HepG2 (cell line): Measurements from ENCODE around the gene SHISAL1. TPM values are rescaled to one million over a fixed set of nuclear protein-coding genes. Genes with fewer than 3 reads are reported as not detected.

Source experiments
- ATAC-seq: fragments of 200-7000 bp; cut with Tn5 transposase; 3 replicates; pipeline ENCODE4 v1.9.1; 2020; ENCODE audit warnings: mild to moderate bottlenecking, moderate library complexity
- BruUV-seq: library from RNA; stranded (reverse); fragments of 400-500 nt; replicated peaks from 2 replicates; lab custom pipeline; 2021; lab: Mats Ljungman, UMichigan
- CTCF ChIA-PET: fragments of 300-600 bp; formaldehyde crosslinking; extraction: SDS; loops from one replicate; lab custom pipeline; 2021; ENCODE audit warnings: low total read pairs, inconsistent platforms, low intra/inter-chr PET ratio; lab: Yijun Ruan, JAX
- POLR2A ChIA-PET: fragments of 350-600 bp; sonication (Branson Sonifier 250); formaldehyde crosslinking; loops from one replicate; lab custom pipeline; 2020; ENCODE audit warnings: antibody characterized with exemption, inconsistent platforms; lab: Yijun Ruan, JAX
- DNase-seq: peaks from one replicate; pipeline ENCODE4 v3.0.0-alpha.2; 2015; ENCODE audit warnings: low spot score
- FAIRE-seq: peaks from 3 replicates; lab custom pipeline; 2011; peaks lifted over from hg19 to GRCh38; lab: Jason Lieb, UNC
- H2AFZ ChIP-seq: one replicate; pipeline ENCODE4 v1.6.1; 2011; ENCODE audit warnings: low read length, inconsistent platforms
- H3K27ac ChIP-seq: fragments of 300-600 bp; 3 replicates; pipeline ENCODE4 v1.8.0; 2011; ENCODE audit warnings: mixed run types, mild to moderate bottlenecking, mixed read lengths, low read length, inconsistent platforms; ENCODE audit not compliant: insufficient read depth; ENCODE audit errors: extremely low read length
- H3K27me3 ChIP-seq, 2 experiments: fragments of 200-600 bp in 1 of 2; 2 replicates in 1 of 2; 3 replicates in 1 of 2; pipeline versions ENCODE4 v1.6.0 to v1.8.0; 2011; ENCODE audit warnings: low read length in 2 of 2, mild to moderate bottlenecking in 2 of 2, moderate library complexity in 2 of 2, inconsistent platforms in 1 of 2; ENCODE audit not compliant: insufficient read depth in 2 of 2, control insufficient read depth in 1 of 2
- H3K36me3 ChIP-seq, 2 experiments: fragments of 200-600 bp in 1 of 2; replicated peaks in 1 of 2; 2 replicates in 1 of 2; 3 replicates in 1 of 2; pipeline versions ENCODE4 v1.5.1 to v1.8.0; 2011; ENCODE audit warnings: low read length in 2 of 2, inconsistent platforms in 1 of 2; ENCODE audit not compliant: insufficient read depth in 2 of 2, control insufficient read depth in 1 of 2
- H3K4me1 ChIP-seq: 2 replicates; pipeline ENCODE4 v1.5.1; 2012; ENCODE audit warnings: low read length, inconsistent platforms; ENCODE audit not compliant: insufficient read depth
- H3K4me2 ChIP-seq: 2 replicates; pipeline ENCODE4 v1.6.0; 2011; ENCODE audit warnings: low read depth, low read length, inconsistent platforms
- H3K4me3 ChIP-seq, 3 experiments: fragments of 200-600 bp in 1 of 3; sonication (generic), shearing (Covaris generic) in 1 of 3; replicated peaks in 1 of 3; 2 replicates each; pipeline ENCODE4 v1.5.1; 2011 to 2016; ENCODE audit warnings: low read length in 3 of 3, inconsistent platforms in 2 of 3, low read depth in 2 of 3, mild to moderate bottlenecking in 2 of 3, control low read depth in 1 of 3, mixed read lengths in 1 of 3; ENCODE audit not compliant: insufficient read depth in 1 of 3
- H3K79me2 ChIP-seq: one replicate; pipeline ENCODE4 v1.6.1; 2011; ENCODE audit warnings: low read length, inconsistent platforms; ENCODE audit not compliant: insufficient read depth
- H3K9ac ChIP-seq: 2 replicates; pipeline ENCODE4 v1.6.0; 2011; ENCODE audit warnings: mild to moderate bottlenecking, low read depth, low read length, inconsistent platforms; ENCODE audit not compliant: insufficient read depth
- H3K9me3 ChIP-seq: 2 replicates; pipeline ENCODE4 v1.5.1; 2012; ENCODE audit warnings: mild to moderate bottlenecking, low read length
- H4K20me1 ChIP-seq: 2 replicates; pipeline ENCODE4 v1.6.0; 2011; ENCODE audit warnings: inconsistent platforms, mild to moderate bottlenecking, low read length, moderate library complexity; ENCODE audit not compliant: insufficient read depth
- ARNT ChIP-seq: fragments of 450-650 bp; IDR thresholded peaks from 2 replicates; pipeline ENCODE4 v1.6.1; 2017
- GLI4 ChIP-seq: sonication (generic); formaldehyde crosslinking; IDR thresholded peaks from 2 replicates; pipeline ENCODE4 v1.5.1; 2020; ENCODE audit warnings: missing genetic modification reagents, mild to moderate bottlenecking, moderate library complexity, borderline replicate concordance
- KDM5A ChIP-seq: fragments of 200-600 bp; sonication (generic); IDR thresholded peaks from 2 replicates; pipeline ENCODE4 v1.7.0; 2018; ENCODE audit warnings: antibody characterized with exemption, mild to moderate bottlenecking, low read length, borderline replicate concordance
- MEF2D ChIP-seq: sonication (generic); formaldehyde crosslinking; IDR thresholded peaks from 2 replicates; pipeline ENCODE4 v1.5.1; 2020; ENCODE audit warnings: mild to moderate bottlenecking, missing genetic modification reagents
- MXD4 ChIP-seq: IDR thresholded peaks from 2 replicates; pipeline ENCODE4 v1.6.1; 2016; ENCODE audit warnings: mild to moderate bottlenecking, missing biosample characterization, missing genetic modification reagents
- NRL ChIP-seq: sonication (generic); formaldehyde crosslinking; IDR thresholded peaks from 2 replicates; pipeline ENCODE4 v1.5.0; 2020; ENCODE audit warnings: missing genetic modification reagents, mild to moderate bottlenecking, moderate library complexity, borderline replicate concordance
- PHB2 ChIP-seq: fragments of 450-650 bp; IDR thresholded peaks from 2 replicates; pipeline ENCODE4 v1.6.1; 2018; ENCODE audit not compliant: partially characterized antibody
- POLR2AphosphoS2 ChIP-seq: IDR thresholded peaks from 2 replicates; pipeline ENCODE4 v1.6.1; 2011; ENCODE audit warnings: low read depth, low read length, improper control_type of control experiment
- POLR2G ChIP-seq: fragments of 200-400 bp; formaldehyde crosslinking; IDR thresholded peaks from 2 replicates; pipeline ENCODE4 v1.6.1; 2018; ENCODE audit warnings: mild to moderate bottlenecking, low read depth, low read length, moderate library complexity
- PRPF4 ChIP-seq: fragments of 200-400 bp; formaldehyde crosslinking; IDR thresholded peaks from 2 replicates; pipeline ENCODE4 v1.6.1; 2016; ENCODE audit warnings: low read length, low read depth; ENCODE audit not compliant: poor library complexity, severe bottlenecking
- TAF15 ChIP-seq: fragments of 200-400 bp; formaldehyde crosslinking; IDR thresholded peaks from one replicate; pipeline ENCODE4 v1.6.1; 2018; ENCODE audit warnings: mild to moderate bottlenecking, low read depth, low read length; ENCODE audit not compliant: poor library complexity, severe bottlenecking
- ZFP36 ChIP-seq: fragments of 150-350 bp; IDR thresholded peaks from 2 replicates; pipeline ENCODE4 v1.6.1; 2018; ENCODE audit warnings: borderline replicate concordance, low read length, low read depth; ENCODE audit not compliant: partially characterized antibody
- ZNF720 ChIP-seq: sonication (generic); formaldehyde crosslinking; IDR thresholded peaks from 2 replicates; pipeline ENCODE4 v1.4.0; 2020; ENCODE audit warnings: missing genetic modification reagents
- WGBS: methylation state at CpG from one replicate; pipeline ENCODE4 v1.1.6; 2017; ENCODE audit warnings: low lambda C conversion rate; 5-methylcytosine and 5-hydroxymethylcytosine counted together
- in situ Hi-C: cut with HindIII; loops from 2 replicates; pipeline ENCODE4 v1.10.0; 2017; ENCODE audit warnings: low pct_unique_long_range_greater_than_20kb; ENCODE audit not compliant: extremely low pct_ligation_motif_present
- intact Hi-C: fragments of 100-400 bp; cut with micrococcal nuclease; formaldehyde crosslinking; loops from one replicate; pipeline ENCODE4 v1.10.0; 2022; ENCODE audit not compliant: unreplicated experiment
- polyA plus RNA-seq, 8 experiments: library from polyadenylated mRNA; depleted of rRNA in 3 of 8; stranded (reverse) in 7 of 8; unstranded in 1 of 8; fragments of >200 nt; fragmentation: Illumina TruSeq in 4 of 8; extraction: Trizol in 4 of 8; gene quantifications; 2 replicates each; pipeline versions ENCODE4 v1.2.1 to v1.2.3, GENCODE V29; 2011 to 2016; ENCODE audit warnings: low read depth in 4 of 8, missing spikeins in 1 of 8, mixed read lengths in 1 of 8; ENCODE audit not compliant: insufficient read depth in 1 of 8
- total RNA-seq, 5 experiments: library from RNA; depleted of rRNA; stranded (reverse); fragments of >200 nt; fragmentation: Illumina TruSeq; extraction: Trizol; gene quantifications; 2 replicates each; pipeline ENCODE4 v1.2.3, GENCODE V29; 2016; ENCODE audit warnings: low read depth in 1 of 5
- TF ChIP-seq, protein P1 (sequence below): sonication (generic); formaldehyde crosslinking; IDR thresholded peaks from 2 replicates; pipeline ENCODE4 v1.8.1; 2023; ENCODE audit warnings: mild to moderate bottlenecking, missing genetic modification reagents
- TF ChIP-seq, protein P2 (sequence below): sonication (generic); formaldehyde crosslinking; IDR thresholded peaks from 2 replicates; pipeline ENCODE4; 2020; ENCODE audit warnings: missing genetic modification reagents, mild to moderate bottlenecking, borderline replicate concordance

Gene SHISAL1
- total and polyA plus RNA-seq, 2 of the 13 experiments (the other 11 are each of a cell fraction or from before 2014, with no cell fraction given), result not detected

DNA sequence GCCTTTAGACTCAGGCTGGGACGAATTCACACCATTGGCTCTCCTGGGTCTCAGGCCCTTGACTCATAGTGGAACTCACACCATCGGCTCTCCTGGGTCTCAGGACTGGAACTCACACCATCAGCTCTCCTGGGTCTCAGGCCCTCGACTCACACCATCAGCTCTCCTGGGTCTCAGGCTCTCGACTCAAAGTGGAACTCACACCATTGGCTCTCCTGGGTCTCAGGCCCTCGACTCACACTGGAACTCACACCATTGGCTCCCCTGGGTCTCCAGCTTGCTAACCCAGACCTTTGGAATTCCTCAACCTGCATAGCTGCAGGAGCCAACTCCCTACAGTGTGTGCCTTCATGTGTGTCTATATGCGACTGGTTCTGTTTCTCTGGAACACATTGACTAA, 56.7 kb downstream of the SHISAL1 start:
- H3K27me3 ChIP-seq, result no peaks in the 10 kb centered on the region; a peak in 1 of 5 replicates
- intact Hi-C loops (no loop called here), in situ Hi-C loops (no loop called here)
- no peak for DNase-seq
- H2AFZ ChIP-seq, result no peak overlapping the region
- CTCF ChIA-PET, result no interaction called here
- no peak for ATAC-seq
- no peaks in the 10 kb centered on the region for H3K79me2 ChIP-seq
- BruUV-seq, result no TSS peak
- H3K4me1 ChIP-seq, result no peaks in the 10 kb centered on the region
- no peak for FAIRE-seq
- H3K27ac ChIP-seq, result no peak overlapping the region
- TF ChIP-seq, protein P1, sequence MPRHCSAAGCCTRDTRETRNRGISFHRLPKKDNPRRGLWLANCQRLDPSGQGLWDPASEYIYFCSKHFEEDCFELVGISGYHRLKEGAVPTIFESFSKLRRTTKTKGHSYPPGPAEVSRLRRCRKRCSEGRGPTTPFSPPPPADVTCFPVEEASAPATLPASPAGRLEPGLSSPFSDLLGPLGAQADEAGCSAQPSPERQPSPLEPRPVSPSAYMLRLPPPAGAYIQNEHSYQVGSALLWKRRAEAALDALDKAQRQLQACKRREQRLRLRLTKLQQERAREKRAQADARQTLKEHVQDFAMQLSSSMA, result no peak
- TF ChIP-seq ZFP36, result no peak
- TF ChIP-seq GLI4 (CRISPR knock-in tag), result no peak
- no peak for TF ChIP-seq POLR2AphosphoS2
- TF ChIP-seq PRPF4, result no peak
- TF ChIP-seq KDM5A, result no peak
- TF ChIP-seq, protein P2, sequence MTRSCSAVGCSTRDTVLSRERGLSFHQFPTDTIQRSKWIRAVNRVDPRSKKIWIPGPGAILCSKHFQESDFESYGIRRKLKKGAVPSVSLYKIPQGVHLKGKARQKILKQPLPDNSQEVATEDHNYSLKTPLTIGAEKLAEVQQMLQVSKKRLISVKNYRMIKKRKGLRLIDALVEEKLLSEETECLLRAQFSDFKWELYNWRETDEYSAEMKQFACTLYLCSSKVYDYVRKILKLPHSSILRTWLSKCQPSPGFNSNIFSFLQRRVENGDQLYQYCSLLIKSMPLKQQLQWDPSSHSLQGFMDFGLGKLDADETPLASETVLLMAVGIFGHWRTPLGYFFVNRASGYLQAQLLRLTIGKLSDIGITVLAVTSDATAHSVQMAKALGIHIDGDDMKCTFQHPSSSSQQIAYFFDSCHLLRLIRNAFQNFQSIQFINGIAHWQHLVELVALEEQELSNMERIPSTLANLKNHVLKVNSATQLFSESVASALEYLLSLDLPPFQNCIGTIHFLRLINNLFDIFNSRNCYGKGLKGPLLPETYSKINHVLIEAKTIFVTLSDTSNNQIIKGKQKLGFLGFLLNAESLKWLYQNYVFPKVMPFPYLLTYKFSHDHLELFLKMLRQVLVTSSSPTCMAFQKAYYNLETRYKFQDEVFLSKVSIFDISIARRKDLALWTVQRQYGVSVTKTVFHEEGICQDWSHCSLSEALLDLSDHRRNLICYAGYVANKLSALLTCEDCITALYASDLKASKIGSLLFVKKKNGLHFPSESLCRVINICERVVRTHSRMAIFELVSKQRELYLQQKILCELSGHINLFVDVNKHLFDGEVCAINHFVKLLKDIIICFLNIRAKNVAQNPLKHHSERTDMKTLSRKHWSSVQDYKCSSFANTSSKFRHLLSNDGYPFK, result no peak
- TF ChIP-seq MXD4, result no peak
- TF ChIP-seq ARNT, result no peak
- no peak for TF ChIP-seq MEF2D
- no peak for TF ChIP-seq NRL (CRISPR knock-in tag)
- no peak for TF ChIP-seq POLR2G
- no peak for TF ChIP-seq ZNF720 (CRISPR knock-in tag)
- no peak for TF ChIP-seq PHB2
- no peak for TF ChIP-seq TAF15
- 0% methylated on average over 2 of the region's 6 CpGs for WGBS
- H3K4me2 ChIP-seq, result no peak overlapping the region
- no peaks in the 10 kb centered on the region for H3K36me3 ChIP-seq
- H3K9me3 ChIP-seq, result no peaks in the 10 kb centered on the region
- H3K4me3 ChIP-seq, result no peak overlapping the region
- H4K20me1 ChIP-seq, result no peaks in the 10 kb centered on the region
- POLR2A ChIA-PET, result no interaction called here
- H3K9ac ChIP-seq, result no peak overlapping the region
